Gastroesophageal sphincter (tissue), 3 donors: ENCODE data around the gene ZFHX3.

ENCODE experiments used
- CTCF ChIP-seq, 4 experiments: fragments of 200-600 bp in 2 of 4; fragments of 450-650 bp in 2 of 4; sonication (generic) in 1 of 4; IDR thresholded peaks; one replicate each; pipeline ENCODE4 v1.5.1; 2017 to 2019; ENCODE audit warnings: antibody characterized with exemption in 4 of 4, mild to moderate bottlenecking in 2 of 4, moderate library complexity in 2 of 4
- EP300 ChIP-seq: sonication (generic); formaldehyde crosslinking; IDR thresholded peaks from one replicate; pipeline ENCODE4 v1.6.1; 2017; ENCODE audit warnings: antibody characterized with exemption, mild to moderate bottlenecking
- POLR2AphosphoS5 ChIP-seq: sonication (generic); formaldehyde crosslinking; IDR thresholded peaks from one replicate; pipeline ENCODE4 v1.6.1; 2017; ENCODE audit warnings: antibody characterized with exemption

GRCh38 chr16:72932050-72932449, 115.9 kb downstream of the ZFHX3 start:
- TF ChIP-seq POLR2AphosphoS5 (no peak), EP300 (no peak), CTCF (IDR thresholded peaks at IDR 0.05) (no peak)
